ENCODE measurements around the gene CCDC70.

Gene CCDC70

DNA sequence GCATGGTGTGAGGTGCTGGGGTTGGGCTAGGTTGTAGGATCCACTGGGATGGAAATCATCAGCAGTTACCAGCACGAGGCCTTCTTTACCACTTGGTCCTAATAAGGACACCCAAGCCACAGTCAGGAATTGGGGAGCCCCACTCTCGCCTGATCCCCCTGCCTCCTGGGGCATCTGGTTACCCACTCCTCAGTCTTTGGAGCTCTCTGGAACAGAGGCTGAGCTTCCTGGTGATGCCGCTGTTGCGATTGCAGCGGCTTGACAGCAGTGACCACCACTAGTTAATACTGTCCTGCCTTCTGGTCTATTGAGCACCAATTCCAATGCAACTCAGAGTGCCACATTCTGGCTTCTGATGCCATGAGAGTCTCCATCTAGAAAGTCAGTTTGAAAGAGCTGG, 30.2 kb upstream of the CCDC70 start:
- no peak for DNase-seq

GRCh38 chr13:51832471-51833152, 29.2 kb upstream of the CCDC70 start:
- no peak for DNase-seq

GRCh38 chr13:51833980-51834379, 27.8 kb upstream of the CCDC70 start:
- no peak for DNase-seq

DNA sequence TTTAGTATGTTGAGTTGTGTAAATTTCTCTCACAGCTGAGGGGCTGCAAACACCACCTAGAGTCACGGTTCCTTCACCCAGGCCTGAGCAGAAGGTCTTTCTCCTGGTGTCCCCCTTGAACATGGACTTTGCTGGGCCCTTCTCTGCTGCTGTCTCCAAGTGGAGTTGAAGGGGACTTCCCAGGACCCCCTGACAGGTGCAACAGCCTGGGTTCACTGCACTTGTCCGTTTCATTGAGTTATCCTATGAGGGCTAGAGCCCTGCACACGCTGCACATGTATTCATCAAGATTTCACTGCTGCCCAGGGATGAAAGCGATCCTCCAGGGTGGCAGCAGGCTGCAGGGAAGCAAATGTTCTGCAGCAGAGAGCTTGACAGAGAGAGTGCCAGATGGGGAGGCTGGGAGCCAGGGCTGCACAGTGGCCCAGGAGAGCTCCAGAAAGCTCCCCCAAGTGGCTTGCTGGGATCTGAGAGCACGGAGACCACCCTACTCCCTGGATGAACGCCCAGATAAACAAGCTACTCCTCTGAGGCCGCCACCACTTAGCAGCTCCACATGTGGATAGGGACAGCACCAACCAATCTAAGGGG, 27.1 kb upstream of the CCDC70 start:
- no peak for DNase-seq

DNA sequence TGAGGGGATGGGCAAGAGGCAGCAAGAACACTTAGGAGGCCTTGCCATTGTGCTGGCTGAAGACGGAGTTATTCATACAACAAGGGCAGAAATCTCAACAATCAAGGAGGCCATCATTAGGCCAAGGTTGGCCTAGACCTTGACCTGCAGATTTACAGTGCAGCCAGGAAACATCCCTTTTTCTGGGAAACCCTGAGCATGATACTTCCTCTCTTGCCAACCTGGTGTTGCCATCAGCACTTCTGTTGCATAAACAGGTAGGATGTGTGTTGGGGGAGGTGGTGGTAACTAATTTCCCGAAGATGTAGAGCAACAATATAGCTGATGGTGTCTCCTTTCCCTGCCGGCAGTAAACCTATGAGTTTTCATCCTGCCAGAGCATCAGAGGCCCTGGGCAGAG, 24.8 kb upstream of the CCDC70 start:
- DNase-seq: no peak

DNA sequence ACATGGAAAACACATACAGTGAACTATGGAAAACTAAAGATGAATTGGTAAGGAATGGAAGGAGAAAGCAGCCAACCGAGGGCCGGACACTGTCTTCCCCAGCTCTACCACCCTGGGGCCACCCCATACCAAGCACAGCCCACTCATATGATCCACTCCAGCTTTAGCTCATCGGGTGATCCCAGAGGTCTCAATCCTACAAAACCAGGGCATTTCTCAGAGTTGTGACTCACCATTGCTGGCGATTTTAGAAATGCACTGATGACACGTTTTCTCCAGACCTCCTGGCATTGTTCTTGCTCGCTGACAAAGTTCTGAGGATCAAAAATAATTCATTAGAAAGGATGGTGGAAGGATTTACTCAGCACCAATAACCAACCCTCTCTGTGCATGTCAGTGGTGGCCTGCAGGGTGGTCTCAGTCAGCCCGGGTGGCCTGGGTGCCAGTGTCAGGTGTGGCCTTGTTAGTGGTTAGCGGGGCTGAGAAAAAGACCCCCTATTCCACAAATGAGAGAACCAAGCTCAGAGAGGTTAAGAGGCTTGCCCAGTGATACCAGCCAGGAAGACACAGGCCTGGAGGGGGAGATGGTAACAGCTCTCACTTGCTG, 23.4 kb upstream of the CCDC70 start:
- no peak for DNase-seq

DNA sequence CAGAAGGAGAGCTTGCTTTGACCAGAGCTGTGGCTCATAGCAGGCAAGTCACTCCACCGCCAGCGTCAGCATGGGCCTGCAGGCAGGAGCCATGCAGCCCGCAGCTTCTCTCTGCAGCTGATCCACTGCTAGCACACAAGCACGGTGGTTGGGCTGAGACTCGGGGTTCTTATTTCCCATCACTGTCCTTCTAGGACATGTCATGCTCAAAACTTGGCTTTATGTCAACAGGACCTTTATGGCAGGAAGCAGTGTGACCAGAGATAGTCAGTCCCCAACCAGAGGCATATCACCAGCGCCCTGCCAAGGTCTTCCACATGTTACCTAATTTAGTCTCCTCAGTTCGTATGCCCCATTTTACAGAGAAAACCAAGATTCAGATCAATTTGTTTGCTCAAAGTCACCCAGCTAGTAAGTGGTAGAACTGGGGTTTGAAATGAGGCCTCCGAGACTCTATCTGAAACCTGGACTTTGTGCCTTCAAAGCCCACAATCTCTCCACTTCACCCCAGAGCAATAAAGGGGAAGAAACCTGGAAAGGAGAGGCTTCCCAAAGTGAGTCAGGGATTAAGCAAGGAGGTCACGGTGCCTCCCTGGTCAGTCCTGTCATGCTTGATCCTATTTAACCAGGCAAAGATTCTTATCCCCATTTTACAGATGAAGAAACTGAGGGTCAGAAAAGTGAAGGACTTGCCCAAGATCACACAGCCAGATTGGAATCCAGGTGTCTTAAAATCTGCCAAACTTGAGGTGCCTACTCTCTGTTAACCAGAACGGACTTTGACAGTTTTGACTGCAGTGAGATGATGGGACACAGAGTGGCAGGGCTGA, 21.8 kb upstream of the CCDC70 start:
- no peak for DNase-seq

- no peak for DNase-seq
Observed at GRCh38 chr13:51840917-51841316, 20.9 kb upstream of the CCDC70 start.

DNA sequence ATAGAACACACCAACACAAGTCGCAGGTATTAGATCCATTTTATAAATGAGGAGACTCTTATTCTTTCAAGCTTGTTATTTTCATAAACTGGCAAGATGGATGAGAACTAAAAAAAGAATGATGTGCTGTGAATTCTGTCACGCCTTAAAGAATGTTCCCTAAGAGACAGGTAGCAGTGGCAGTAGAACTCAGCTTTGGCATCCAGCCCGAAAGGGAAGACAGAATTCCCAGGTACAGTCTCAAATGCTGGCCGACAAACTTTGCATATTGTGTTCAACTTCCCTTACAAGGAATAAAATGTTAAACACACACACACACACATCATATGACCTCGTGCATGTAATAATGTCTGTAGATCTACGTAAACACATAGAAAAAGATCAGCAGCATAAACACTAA, 20.0 kb upstream of the CCDC70 start:
- no peak for DNase-seq

DNA sequence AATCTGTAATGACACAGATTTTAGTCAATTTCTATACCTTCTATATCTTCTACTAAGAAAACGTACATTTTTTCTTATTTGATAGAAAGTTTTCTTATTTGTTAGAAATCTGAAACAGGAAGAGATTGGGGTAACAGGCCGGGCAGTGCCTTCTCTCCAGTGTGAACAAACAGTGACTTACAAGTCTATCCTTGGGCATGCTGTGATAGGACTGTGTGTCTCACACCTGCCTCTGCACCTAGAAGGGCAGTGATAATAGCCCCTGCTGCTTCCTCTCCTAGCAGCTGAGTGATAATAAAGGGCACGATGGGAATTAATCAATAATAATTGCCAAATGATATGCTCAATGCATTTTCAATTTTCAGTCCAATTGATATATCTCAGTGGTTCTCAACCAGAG, 18.2 kb upstream of the CCDC70 start:
- DNase-seq: no peak

- DNase-seq: peak; percentile 4
Observed at GRCh38 chr13:51844862-51845573, 16.8 kb upstream of the CCDC70 start, which contains the start of gene TMEM272. Gene TMEM272 (minus strand): TSS chr13:51845177. CDS start chr13:51838530, 6,647 bp downstream.

GRCh38 chr13:51845574-51846318, 16.0 kb upstream of the CCDC70 start:
- no peak for DNase-seq

DNA sequence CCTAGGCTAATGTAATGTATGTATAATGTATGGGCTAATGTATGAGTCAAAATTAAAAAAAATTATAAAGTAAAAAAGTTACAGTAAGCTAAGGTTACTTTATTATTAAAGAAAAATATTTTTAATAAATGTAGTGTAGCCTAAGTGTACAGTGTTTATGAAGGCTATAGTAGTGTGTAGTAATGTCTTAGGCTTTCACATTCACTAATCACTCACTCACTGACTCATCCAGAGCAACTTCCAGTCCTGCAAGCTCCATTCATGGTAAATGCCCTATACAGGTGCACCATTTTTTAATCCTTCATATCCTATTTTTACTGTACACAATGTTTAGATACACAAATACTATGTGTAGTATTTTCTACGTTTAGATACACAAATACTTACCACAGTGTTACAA, 15.0 kb upstream of the CCDC70 start:
- DNase-seq: no peak

DNA sequence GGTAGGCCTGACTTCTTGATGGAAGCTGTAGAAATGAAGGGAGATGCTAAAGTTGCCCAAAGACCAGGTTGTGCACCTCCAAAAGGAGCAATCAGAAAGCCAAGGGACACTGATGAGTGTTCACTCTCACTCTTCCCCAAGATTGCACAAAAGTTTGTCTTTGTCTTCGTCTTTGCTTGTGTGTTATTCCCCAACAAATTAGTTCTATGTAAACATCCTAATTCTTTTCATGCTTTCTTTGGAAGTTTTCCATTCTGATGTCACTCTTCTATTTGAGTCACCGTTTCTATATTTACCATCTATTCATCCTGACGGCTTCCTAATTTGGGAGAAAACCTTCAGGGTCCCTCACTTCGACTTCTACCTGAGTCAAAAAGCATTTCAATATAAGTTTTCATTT, 13.1 kb upstream of the CCDC70 start:
- DNase-seq: no peak

DNA sequence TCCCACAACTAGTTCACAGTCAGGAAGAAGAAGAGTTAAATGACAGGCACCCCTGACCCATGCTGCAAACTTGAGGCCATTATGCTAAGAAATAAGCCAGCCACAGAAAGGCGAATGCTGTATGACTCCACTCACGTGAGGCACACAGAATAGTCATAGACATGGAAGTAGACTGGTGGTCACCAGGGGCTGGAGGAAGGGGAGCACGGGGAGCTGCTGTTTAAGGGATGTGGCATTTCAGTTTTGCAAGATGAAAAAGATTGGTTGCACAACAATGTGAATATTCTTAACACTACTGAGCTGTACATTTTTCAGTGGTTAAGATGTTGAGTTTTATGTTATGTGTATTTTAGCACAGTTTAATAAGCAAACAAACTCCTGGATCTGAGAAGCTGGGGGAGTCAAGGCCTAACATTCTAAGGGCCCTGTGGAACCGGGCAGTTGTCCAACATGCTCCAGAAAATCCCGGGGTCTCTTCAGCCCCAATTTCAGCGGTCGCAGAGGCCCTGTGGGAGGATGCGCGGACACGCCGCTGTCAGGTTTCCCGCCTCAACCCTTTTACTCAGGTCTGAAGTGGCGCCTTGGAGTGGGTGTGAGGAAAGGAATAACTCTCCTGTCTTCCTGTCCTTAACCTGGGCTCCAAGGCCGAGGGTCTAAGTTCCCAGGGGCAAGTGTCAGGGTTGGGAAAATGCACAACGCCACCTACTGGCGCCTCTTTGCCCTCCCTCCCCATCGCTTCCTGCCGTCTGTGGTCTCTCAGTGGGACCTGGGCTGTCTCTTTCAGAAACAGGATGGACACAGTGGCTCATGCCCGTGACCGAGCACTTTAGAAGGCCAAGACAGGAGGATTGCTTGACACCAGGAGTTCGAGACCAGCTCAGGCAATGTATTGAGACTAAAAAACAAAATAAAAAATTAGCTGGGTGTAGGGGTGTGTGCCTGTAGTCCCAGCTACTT, 12.3 kb upstream of the CCDC70 start:
- DNase-seq: no peak

DNA sequence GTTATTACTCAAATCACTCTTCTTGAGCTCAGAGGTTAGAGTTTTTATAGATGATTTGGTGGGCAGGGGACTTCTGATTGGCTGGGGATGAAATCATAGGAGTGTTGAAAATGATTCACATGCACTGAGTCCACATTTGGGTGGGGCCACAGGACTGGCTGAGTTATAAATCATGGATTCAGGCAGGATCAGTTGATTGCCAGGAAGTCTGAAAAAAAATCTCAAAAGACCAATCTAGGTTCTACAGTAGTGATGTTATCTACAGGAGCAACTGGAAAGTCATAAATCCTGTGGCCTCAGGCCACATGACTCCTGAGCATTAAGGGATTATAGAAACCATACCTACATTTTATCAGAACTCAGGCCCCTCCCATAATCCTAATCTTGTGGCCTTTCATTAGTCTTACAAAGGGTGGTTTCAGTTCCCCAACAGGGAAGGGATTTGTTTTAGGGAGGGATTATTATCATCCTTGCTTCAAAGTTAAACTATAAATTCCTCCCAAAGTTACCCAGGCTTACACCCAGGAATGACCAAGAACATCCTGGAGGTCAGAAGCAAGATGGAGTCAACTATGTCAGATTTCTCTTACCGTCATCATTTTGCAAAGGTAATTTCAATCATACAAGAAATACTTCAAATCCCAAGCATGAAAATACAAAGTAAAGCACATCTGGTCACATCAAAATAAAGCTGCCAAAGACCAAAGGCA, 5.6 kb upstream of the CCDC70 start:
- DNase-seq: no peak

GRCh38 chr13:51856998-51857397, 4.8 kb upstream of the CCDC70 start:
- peak; percentile 3 for DNase-seq

GRCh38 chr13:51858433-51859247, 3.1 kb upstream of the CCDC70 start:
- DNase-seq: no peak

DNA sequence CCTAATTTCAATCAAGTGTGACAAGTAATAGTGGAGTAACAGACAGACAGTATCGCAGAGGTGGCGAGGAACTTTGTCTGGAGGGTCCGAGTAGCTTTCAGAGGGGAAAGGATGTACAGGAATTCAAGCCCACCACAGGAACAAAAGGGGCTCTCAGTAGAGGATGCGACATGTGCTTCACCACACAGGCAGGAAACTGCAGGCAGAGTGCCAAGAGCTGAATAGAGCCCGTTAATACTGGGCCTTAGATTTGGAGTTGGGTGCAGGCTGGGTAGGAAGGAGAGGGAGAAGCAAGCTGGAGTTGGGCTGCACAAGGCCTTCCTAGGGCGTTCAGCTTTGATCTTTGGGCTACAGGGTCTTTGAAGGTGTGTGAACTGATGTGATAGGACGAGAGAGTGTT, 1.2 kb downstream of the CCDC70 start:
- DNase-seq: no peak
